Fibroblast of lung (primary cell): ENCODE data around the gene NBR1. TPM values are rescaled to one million over a fixed set of nuclear protein-coding genes. Genes with fewer than 3 reads are reported as not detected.
"Not testable (repeated sequence)": the region's sequence is repeated elsewhere in the genome, so short reads cannot be mapped to it uniquely, and the experiment has no call there.

Experiments
- DNase-seq, 2 donors: peaks; one replicate each; pipeline versions ENCODE4 v3.0.0 to v3.0.0-alpha.2; 2010; ENCODE audit warnings: low read depth in 2 of 2
- H2AFZ ChIP-seq: 2 replicates; pipeline ENCODE4 v1.5.1; 2012; ENCODE audit warnings: low read length, control low read depth, inconsistent platforms
- H3K27ac ChIP-seq: 2 replicates; pipeline ENCODE4 v1.5.1; 2011; ENCODE audit warnings: low read length, control low read depth; ENCODE audit not compliant: insufficient read depth
- H3K27me3 ChIP-seq: 2 replicates; pipeline ENCODE4 v1.5.1; 2011; ENCODE audit warnings: mild to moderate bottlenecking, low read length; ENCODE audit not compliant: control insufficient read depth, insufficient read depth
- H3K36me3 ChIP-seq: 2 replicates; pipeline ENCODE4 v1.5.1; 2011; ENCODE audit warnings: low read length; ENCODE audit not compliant: control insufficient read depth, insufficient read depth
- H3K4me1 ChIP-seq: 2 replicates; pipeline ENCODE4 v1.5.1; 2011; ENCODE audit warnings: low read length; ENCODE audit not compliant: control insufficient read depth, insufficient read depth; ENCODE audit errors: extremely low read depth
- H3K4me2 ChIP-seq: 2 replicates; pipeline ENCODE4 v1.5.1; 2011; ENCODE audit warnings: low read length, control low read depth; ENCODE audit not compliant: insufficient read depth; ENCODE audit errors: extremely low read depth
- H3K4me3 ChIP-seq, 4 experiments: fragments of 200-600 bp in 1 of 4; sonication (generic) in 1 of 4; replicated peaks in 1 of 4; 2 replicates each; pipeline ENCODE4 v1.5.1; 2011 to 2016; ENCODE audit warnings: low read length in 4 of 4, low read depth in 3 of 4, mild to moderate bottlenecking in 3 of 4, control low read depth in 2 of 4, inconsistent platforms in 1 of 4, mixed read lengths in 1 of 4; ENCODE audit not compliant: insufficient read depth in 1 of 4; ENCODE audit errors: control extremely low read depth in 1 of 4
- H3K79me2 ChIP-seq: 2 replicates; pipeline ENCODE4 v1.5.1; 2012; ENCODE audit warnings: mild to moderate bottlenecking, low read length, inconsistent platforms; ENCODE audit not compliant: control insufficient read depth, insufficient read depth
- H3K9ac ChIP-seq: 2 replicates; pipeline ENCODE4 v1.5.1; 2011; ENCODE audit warnings: mild to moderate bottlenecking, low read length, control low read depth; ENCODE audit not compliant: insufficient read depth
- H3K9me3 ChIP-seq: 2 replicates; pipeline ENCODE4 v1.5.1; 2012; ENCODE audit warnings: low read depth, low read length; ENCODE audit not compliant: control insufficient read depth, insufficient read depth
- H4K20me1 ChIP-seq: 2 replicates; pipeline ENCODE4 v1.5.1; 2011; ENCODE audit warnings: low read length; ENCODE audit not compliant: control insufficient read depth, insufficient read depth; ENCODE audit errors: extremely low read depth
- EZH2 ChIP-seq: IDR thresholded peaks from 2 replicates; pipeline ENCODE4 v1.5.1; 2012; ENCODE audit warnings: low read length, control low read depth, mild to moderate bottlenecking; ENCODE audit errors: missing control alignments
- polyA plus RNA-seq, 2 donors: library from polyadenylated mRNA; depleted of rRNA in 1 of 2; stranded (reverse) in 1 of 2; unstranded in 1 of 2; fragments of >200 nt; gene quantifications; 2 replicates each; pipeline ENCODE4 v1.2.1, GENCODE V29; 2011 to 2012; ENCODE audit warnings: missing spikeins in 1 of 2
- total RNA-seq: library from RNA; depleted of rRNA; stranded (reverse); fragments of >200 nt; gene quantifications from 2 replicates; pipeline ENCODE4 v1.2.1, GENCODE V29; 2014
- TF ChIP-seq, protein P1 (sequence below), 2 donors: IDR thresholded peaks in 1 of 2; conservative IDR thresholded peaks in 1 of 2; 1 replicate in 1 of 2; 2 replicates in 1 of 2; pipeline ENCODE4 v1.5.1; 2011 to 2012; ENCODE audit warnings: low read length in 2 of 2, control low read depth in 1 of 2, inconsistent platforms in 1 of 2, low read depth in 1 of 2, mild to moderate bottlenecking in 1 of 2

The NBR1 gene
- total and polyA plus RNA-seq, 2 donors (not counting 1 experiment from before 2014, with no cell fraction given) = 91.8 to 134 TPM

GRCh38 chr17:43134774-43135453 is 36.1 kb upstream of the NBR1 start:
- Histone ChIP-seq H3K4me2 (no peak overlapping the region), H3K4me1 (no peaks in the 10 kb centered on the region), H2AFZ (no peak overlapping the region), H3K36me3 (peaks cover 1% of the 10 kb centered on the region), H4K20me1 (no peaks in the 10 kb centered on the region), H3K9me3 (no peaks in the 10 kb centered on the region), H3K4me3 (no peak overlapping the region), H3K27me3 (no peaks in the 10 kb centered on the region), H3K79me2 (no peaks in the 10 kb centered on the region), H3K27ac (no peak overlapping the region), H3K9ac (no peak overlapping the region)
- no peak for DNase-seq
- TF ChIP-seq, protein P1, sequence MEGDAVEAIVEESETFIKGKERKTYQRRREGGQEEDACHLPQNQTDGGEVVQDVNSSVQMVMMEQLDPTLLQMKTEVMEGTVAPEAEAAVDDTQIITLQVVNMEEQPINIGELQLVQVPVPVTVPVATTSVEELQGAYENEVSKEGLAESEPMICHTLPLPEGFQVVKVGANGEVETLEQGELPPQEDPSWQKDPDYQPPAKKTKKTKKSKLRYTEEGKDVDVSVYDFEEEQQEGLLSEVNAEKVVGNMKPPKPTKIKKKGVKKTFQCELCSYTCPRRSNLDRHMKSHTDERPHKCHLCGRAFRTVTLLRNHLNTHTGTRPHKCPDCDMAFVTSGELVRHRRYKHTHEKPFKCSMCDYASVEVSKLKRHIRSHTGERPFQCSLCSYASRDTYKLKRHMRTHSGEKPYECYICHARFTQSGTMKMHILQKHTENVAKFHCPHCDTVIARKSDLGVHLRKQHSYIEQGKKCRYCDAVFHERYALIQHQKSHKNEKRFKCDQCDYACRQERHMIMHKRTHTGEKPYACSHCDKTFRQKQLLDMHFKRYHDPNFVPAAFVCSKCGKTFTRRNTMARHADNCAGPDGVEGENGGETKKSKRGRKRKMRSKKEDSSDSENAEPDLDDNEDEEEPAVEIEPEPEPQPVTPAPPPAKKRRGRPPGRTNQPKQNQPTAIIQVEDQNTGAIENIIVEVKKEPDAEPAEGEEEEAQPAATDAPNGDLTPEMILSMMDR (conservative IDR thresholded peaks at IDR 0.05 in 1 of 2, IDR thresholded peaks at IDR 0.05 in 1 of 2; ENCODE audit: low read depth in 1 of 2, low read length in 2 of 2) = no peak
- TF ChIP-seq EZH2 = no peak

DNA sequence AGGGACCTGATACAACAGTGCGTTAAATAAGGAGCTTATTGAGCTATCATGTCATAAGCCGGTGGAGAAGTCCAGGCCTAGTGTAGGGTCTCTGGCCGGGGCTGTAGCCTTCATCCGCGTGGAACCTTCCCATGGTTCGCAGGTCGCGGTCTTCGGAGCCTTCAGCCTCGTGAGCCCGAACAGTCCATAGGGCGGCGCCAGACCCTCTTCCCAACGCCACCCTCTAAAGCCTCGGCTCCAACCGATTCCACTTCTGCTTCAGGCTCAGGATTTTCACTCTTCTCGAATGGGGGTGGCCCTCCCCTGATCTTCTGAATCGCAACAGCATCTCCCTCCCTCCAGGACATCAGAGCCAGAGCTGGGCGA is 35.6 kb upstream of the NBR1 start:
- Histone ChIP-seq H3K4me3 (no peak overlapping the region), H4K20me1 (no peaks in the 10 kb centered on the region), H3K4me2 (no peak overlapping the region), H3K36me3 (peaks cover 1% of the 10 kb centered on the region), H3K79me2 (no peaks in the 10 kb centered on the region), H3K27me3 (no peaks in the 10 kb centered on the region), H3K27ac (no peak overlapping the region), H3K9ac (no peak overlapping the region), H2AFZ (no peak overlapping the region), H3K9me3 (no peaks in the 10 kb centered on the region), H3K4me1 (no peaks in the 10 kb centered on the region)
- TF ChIP-seq, protein P1 (conservative IDR thresholded peaks at IDR 0.05 in 1 of 2, IDR thresholded peaks at IDR 0.05 in 1 of 2; ENCODE audit: low read depth in 1 of 2, low read length in 2 of 2) = no peak
- no peak for TF ChIP-seq EZH2
- no peak for DNase-seq

GRCh38 chr17:43136574-43136973 is 34.4 kb upstream of the NBR1 start:
- DNase-seq, H3K4me3 ChIP-seq, H3K9me3 ChIP-seq, H3K9ac ChIP-seq, H2AFZ ChIP-seq, H3K27me3 ChIP-seq, H3K79me2 ChIP-seq, H3K27ac ChIP-seq, H4K20me1 ChIP-seq, H3K36me3 ChIP-seq, H3K4me1 ChIP-seq, H3K4me2 ChIP-seq: not testable (repeated sequence)

- H3K4me2 ChIP-seq, H3K9ac ChIP-seq, H3K36me3 ChIP-seq, H2AFZ ChIP-seq, H3K9me3 ChIP-seq, H3K27ac ChIP-seq, DNase-seq, H3K27me3 ChIP-seq, H3K4me1 ChIP-seq, H3K79me2 ChIP-seq, H4K20me1 ChIP-seq, H3K4me3 ChIP-seq: not testable (repeated sequence)
Measured at GRCh38 chr17:43138531-43138930, 32.5 kb upstream of the NBR1 start.
